Hepatocyte (in vitro differentiated cells): ENCODE data around the gene MLKL.

Source experiments
- CTCF ChIP-seq: fragments of 200-600 bp; sonication (generic); IDR thresholded peaks from 2 replicates; pipeline ENCODE4 v1.5.1; 2016; ENCODE audit warnings: antibody characterized with exemption, mild to moderate bottlenecking; ENCODE audit not compliant: poor library complexity
- EZH2 ChIP-seq: fragments of 200-600 bp; sonication (generic); IDR thresholded peaks from 2 replicates; pipeline ENCODE4 v1.6.1; 2016; ENCODE audit warnings: antibody characterized with exemption, mild to moderate bottlenecking, borderline replicate concordance

GRCh38 chr16:74729783-74730683 lies 29.4 kb upstream of the MLKL start:
- no peak for TF ChIP-seq CTCF
- no peak for TF ChIP-seq EZH2
